Endothelial cell of umbilical vein (primary cell): ENCODE results near the gene PTPRD. TPM values are rescaled to one million over a fixed set of nuclear protein-coding genes. Genes with fewer than 3 reads are reported as not detected.

ENCODE experiments used
- BruUV-seq: library from RNA; stranded (reverse); fragments of 400-500 nt; replicated peaks from 2 replicates; lab custom pipeline; 2021; lab: Mats Ljungman, UMichigan
- CTCF ChIA-PET: fragments of 300-600, 350-600 bp; sonication (Branson Sonifier 250); formaldehyde crosslinking; loops from one replicate; lab custom pipeline; 2021; ENCODE audit warnings: antibody characterized with exemption, inconsistent platforms; lab: Charles Lee
- POLR2A ChIA-PET: fragments of 300-600, 350-600 bp; sonication (Branson Sonifier 250); formaldehyde crosslinking; loops from one replicate; lab custom pipeline; 2021; ENCODE audit warnings: antibody characterized with exemption, inconsistent platforms; lab: Charles Lee
- DNase-seq: peaks from one replicate; pipeline ENCODE4 v3.0.0-alpha.2; 2011; ENCODE audit warnings: low read depth, low spot score
- FAIRE-seq: peaks from 2 replicates; lab custom pipeline; 2011; peaks lifted over from hg19 to GRCh38; lab: Jason Lieb, UNC
- H2AFZ ChIP-seq: 2 replicates; pipeline ENCODE4 v1.6.0; 2012; ENCODE audit warnings: low read depth, low read length, control low read depth, inconsistent platforms
- H3K27ac ChIP-seq: 2 replicates; pipeline ENCODE4 v1.5.1; 2011; ENCODE audit warnings: low read depth, mild to moderate bottlenecking, control low read depth, low read length, moderate library complexity; ENCODE audit not compliant: insufficient read depth
- H3K27me3 ChIP-seq, 2 experiments: 2 replicates each; pipeline versions ENCODE4 v1.6.0 to v1.6.1; 2011; ENCODE audit warnings: low read length in 2 of 2, mixed read lengths in 1 of 2; ENCODE audit not compliant: control insufficient read depth in 2 of 2, insufficient read depth in 2 of 2
- H3K36me3 ChIP-seq, 2 experiments: 2 replicates in 1 of 2; 3 replicates in 1 of 2; pipeline ENCODE4 v1.5.1; 2011; ENCODE audit warnings: low read length in 2 of 2, mild to moderate bottlenecking in 1 of 2, moderate library complexity in 1 of 2; ENCODE audit not compliant: control insufficient read depth in 2 of 2, insufficient read depth in 2 of 2; ENCODE audit errors: extremely low read depth in 1 of 2
- H3K4me1 ChIP-seq: 3 replicates; pipeline ENCODE4 v1.5.1; 2011; ENCODE audit warnings: mild to moderate bottlenecking, low read length; ENCODE audit not compliant: control insufficient read depth, insufficient read depth; ENCODE audit errors: extremely low read depth
- H3K4me2 ChIP-seq: 2 replicates; pipeline ENCODE4 v1.6.1; 2011; ENCODE audit warnings: low read length, control low read depth, mixed read lengths; ENCODE audit not compliant: insufficient read depth
- H3K4me3 ChIP-seq, 3 experiments: fragments of 200-600 bp in 1 of 3; sonication (generic), shearing (Covaris generic) in 1 of 3; replicated peaks in 1 of 3; 2 replicates each; pipeline ENCODE4 v1.5.1; 2011 to 2016; ENCODE audit warnings: control low read depth in 3 of 3, low read length in 3 of 3, mild to moderate bottlenecking in 2 of 3, inconsistent platforms in 1 of 3, low read depth in 1 of 3, moderate library complexity in 1 of 3; ENCODE audit not compliant: insufficient read depth in 1 of 3
- H3K79me2 ChIP-seq: 2 replicates; pipeline ENCODE4 v1.6.0; 2012; ENCODE audit warnings: low read length, inconsistent platforms; ENCODE audit not compliant: control insufficient read depth, insufficient read depth
- H3K9ac ChIP-seq: replicated peaks from 2 replicates; pipeline ENCODE3; 2011; ENCODE audit warnings: low read length, control low read depth; ENCODE audit not compliant: insufficient read depth; ENCODE audit errors: extremely low read depth
- H3K9me1 ChIP-seq: replicated peaks from 3 replicates; pipeline ENCODE4 v1.6.0; 2011; ENCODE audit warnings: mild to moderate bottlenecking, low read length; ENCODE audit not compliant: control insufficient read depth, insufficient read depth; ENCODE audit errors: extremely low read depth
- H3K9me3 ChIP-seq: replicated peaks from 2 replicates; pipeline ENCODE4 v1.5.1; 2012; ENCODE audit warnings: low read length, inconsistent platforms; ENCODE audit not compliant: control insufficient read depth, insufficient read depth
- H4K20me1 ChIP-seq: replicated peaks from 2 replicates; pipeline ENCODE3; 2011; ENCODE audit warnings: mild to moderate bottlenecking, low read length; ENCODE audit not compliant: control insufficient read depth, insufficient read depth; ENCODE audit errors: extremely low read depth
- EZH2 ChIP-seq: IDR thresholded peaks from 2 replicates; pipeline ENCODE4 v1.6.1; 2012; ENCODE audit warnings: borderline replicate concordance, low read depth, mild to moderate bottlenecking, moderate library complexity, low read length, inconsistent platforms; ENCODE audit not compliant: severe bottlenecking
- FOS ChIP-seq: IDR thresholded peaks from 2 replicates; pipeline ENCODE4 v1.6.1; 2011; ENCODE audit warnings: mild to moderate bottlenecking, low read length, moderate library complexity, borderline replicate concordance; ENCODE audit not compliant: insufficient read depth
- dilution Hi-C: fragments of 300-500 bp; cut with MboI; formaldehyde crosslinking; loops from one replicate; pipeline ENCODE4 v1.15.0; 2019; ENCODE audit warnings: low sequenced_read_pairs; ENCODE audit not compliant: extremely low pct_ligation_motif_present
- intact Hi-C: fragments of 100-400 bp; cut with micrococcal nuclease; formaldehyde crosslinking; loops from one replicate; pipeline ENCODE4 v1.10.0; 2022
- polyA plus RNA-seq, 4 experiments: library from polyadenylated mRNA; depleted of rRNA in 3 of 4; stranded (reverse) in 3 of 4; unstranded in 1 of 4; fragments of >200 nt; gene quantifications; 2 replicates each; pipeline versions ENCODE4 v1.2.1 to v1.2.3, GENCODE V29; 2011 to 2012; ENCODE audit warnings: missing spikeins in 1 of 4
- total RNA-seq: library from RNA; stranded (reverse); gene quantifications from 2 replicates; pipeline ENCODE4 v1.2.3, GENCODE V29; 2021
- TF ChIP-seq, protein P1 (sequence below): IDR thresholded peaks from 2 replicates; pipeline ENCODE4 v1.6.1; 2011; ENCODE audit not compliant: insufficient read depth, insufficient read length
- TF ChIP-seq, protein P2 (sequence below), 2 donors: IDR thresholded peaks; 1 replicate in 1 of 2; 2 replicates in 1 of 2; pipeline ENCODE4 v1.5.1; 2011; ENCODE audit warnings: low read length in 2 of 2, mild to moderate bottlenecking in 2 of 2, moderate library complexity in 2 of 2, control low read depth in 1 of 2, inconsistent platforms in 1 of 2, low read depth in 1 of 2; ENCODE audit not compliant: insufficient read depth in 1 of 2; ENCODE audit errors: extremely low read depth in 1 of 2

Gene PTPRD
- total and polyA plus RNA-seq, 2 donors (not counting 3 experiments of a cell fraction or from before 2014, with no cell fraction given): 5.5 to 5.7 TPM

DNA sequence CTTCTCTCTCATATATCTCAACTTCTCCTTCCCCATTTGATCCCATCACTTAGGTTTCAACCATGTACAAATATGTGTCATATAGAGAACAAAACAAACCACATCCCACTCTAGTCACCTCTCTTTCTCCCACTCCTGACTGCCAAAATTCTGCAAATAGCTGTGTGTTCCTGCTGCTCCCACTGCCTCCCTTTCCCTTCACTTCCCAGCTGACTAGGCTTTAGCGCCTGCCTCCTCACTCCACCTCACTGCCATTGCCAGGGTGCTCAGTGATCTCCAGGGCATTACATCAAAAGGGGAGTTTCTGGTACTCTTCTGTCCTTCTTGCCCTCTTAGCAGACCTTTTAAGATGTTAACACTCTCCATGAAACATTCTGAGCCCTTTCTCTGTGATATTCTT is 2137.9 kb downstream of the PTPRD start:
- TF ChIP-seq EZH2 (no peak), FOS (no peak)
- TF ChIP-seq, protein P1, sequence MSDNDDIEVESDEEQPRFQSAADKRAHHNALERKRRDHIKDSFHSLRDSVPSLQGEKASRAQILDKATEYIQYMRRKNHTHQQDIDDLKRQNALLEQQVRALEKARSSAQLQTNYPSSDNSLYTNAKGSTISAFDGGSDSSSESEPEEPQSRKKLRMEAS: no peak
- TF ChIP-seq, protein P2, sequence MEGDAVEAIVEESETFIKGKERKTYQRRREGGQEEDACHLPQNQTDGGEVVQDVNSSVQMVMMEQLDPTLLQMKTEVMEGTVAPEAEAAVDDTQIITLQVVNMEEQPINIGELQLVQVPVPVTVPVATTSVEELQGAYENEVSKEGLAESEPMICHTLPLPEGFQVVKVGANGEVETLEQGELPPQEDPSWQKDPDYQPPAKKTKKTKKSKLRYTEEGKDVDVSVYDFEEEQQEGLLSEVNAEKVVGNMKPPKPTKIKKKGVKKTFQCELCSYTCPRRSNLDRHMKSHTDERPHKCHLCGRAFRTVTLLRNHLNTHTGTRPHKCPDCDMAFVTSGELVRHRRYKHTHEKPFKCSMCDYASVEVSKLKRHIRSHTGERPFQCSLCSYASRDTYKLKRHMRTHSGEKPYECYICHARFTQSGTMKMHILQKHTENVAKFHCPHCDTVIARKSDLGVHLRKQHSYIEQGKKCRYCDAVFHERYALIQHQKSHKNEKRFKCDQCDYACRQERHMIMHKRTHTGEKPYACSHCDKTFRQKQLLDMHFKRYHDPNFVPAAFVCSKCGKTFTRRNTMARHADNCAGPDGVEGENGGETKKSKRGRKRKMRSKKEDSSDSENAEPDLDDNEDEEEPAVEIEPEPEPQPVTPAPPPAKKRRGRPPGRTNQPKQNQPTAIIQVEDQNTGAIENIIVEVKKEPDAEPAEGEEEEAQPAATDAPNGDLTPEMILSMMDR (IDR thresholded peaks at IDR 0.05; ENCODE audit: extremely low read depth in 1 of 2, insufficient read depth in 1 of 2, low read depth in 1 of 2, low read length in 2 of 2): no peak
- CTCF ChIA-PET: no interaction called here
- H3K9me3 ChIP-seq: no peaks in the 10 kb centered on the region
- dilution Hi-C loops: no loop called here
- no peak overlapping the region for H3K4me2 ChIP-seq
- H3K27me3 ChIP-seq: no peaks in the 10 kb centered on the region
- intact Hi-C loops: no loop called here
- no peak overlapping the region for H2AFZ ChIP-seq
- no peak overlapping the region for H3K27ac ChIP-seq
- FAIRE-seq (no peak), DNase-seq (no peak)
- no TSS peak for BruUV-seq
- no peaks in the 10 kb centered on the region for H3K4me1 ChIP-seq
- no peaks in the 10 kb centered on the region for H3K79me2 ChIP-seq
- no peaks in the 10 kb centered on the region for H4K20me1 ChIP-seq
- H3K9ac ChIP-seq: no peak overlapping the region
- H3K9me1 ChIP-seq: no peaks in the 10 kb centered on the region
- POLR2A ChIA-PET: no interaction called here
- H3K4me3 ChIP-seq: no peak overlapping the region
- H3K36me3 ChIP-seq: no peaks in the 10 kb centered on the region
